Body of pancreas (tissue), 4 donors: ENCODE measurements around the gene MYO9B.

ENCODE experiments used
- CTCF ChIP-seq, 7 experiments: fragments of 450-650 bp in 4 of 7; fragments of 200-600 bp in 3 of 7; sonication (generic) in 3 of 7; IDR thresholded peaks; one replicate each; pipeline ENCODE4 v1.5.1; 2016 to 2019; ENCODE audit warnings: antibody characterized with exemption in 7 of 7
- POLR2A ChIP-seq, 3 donors: fragments of 450-650 bp; IDR thresholded peaks; one replicate each; pipeline ENCODE4 v1.6.1; 2016; ENCODE audit warnings: antibody characterized with exemption in 3 of 3, mild to moderate bottlenecking in 2 of 3

GRCh38 chr19:17111766-17112165 is 36.2 kb downstream of the MYO9B start:
- TF ChIP-seq CTCF (IDR thresholded peaks at IDR 0.05) (no peak), POLR2A (IDR thresholded peaks at IDR 0.05) (no peak)
